GM21515 (cell line): ENCODE data around the gene MAP4K2.
A peak's percentile ranks its signal among the peaks of the same experiment; 100 is the strongest.

ENCODE experiments used
- ATAC-seq: cut with Tn5 transposase; IDR thresholded peaks from one replicate; pipeline ENCODE4 v1.9.1; 2021; ENCODE audit not compliant: unreplicated experiment

Gene MAP4K2

GRCh38 chr11:64792482-64792881, 10.5 kb downstream of the MAP4K2 start:
- no peak for ATAC-seq

GRCh38 chr11:64791781-64792291, 11.2 kb downstream of the MAP4K2 start:
- ATAC-seq, result no peak

- ATAC-seq, result no peak
Observed at GRCh38 chr11:64790205-64791095, 12.6 kb downstream of the MAP4K2 start.

- ATAC-seq, result no peak
Observed at GRCh38 chr11:64789331-64790204, 13.4 kb downstream of the MAP4K2 start.

- no peak for ATAC-seq
Observed at GRCh38 chr11:64788321-64789215, 14.4 kb downstream of the MAP4K2 start.

GRCh38 chr11:64787526-64788320, 15.3 kb downstream of the MAP4K2 start:
- no peak for ATAC-seq

- no peak for ATAC-seq
Observed at GRCh38 chr11:64786308-64786707, 16.7 kb downstream of the MAP4K2 start.

GRCh38 chr11:64784813-64785581, 18.0 kb downstream of the MAP4K2 start:
- no peak for ATAC-seq

GRCh38 chr11:64778473-64779298, 24.3 kb downstream of the MAP4K2 start, which contains the start of gene SF1:
Gene SF1, minus strand, starts transcription at chr11:64778542. Its CDS starts 150 bp downstream, at chr11:64778392.
- ATAC-seq, result peak; percentile 78

- no peak for ATAC-seq
Observed at GRCh38 chr11:64778223-64778472, 24.9 kb downstream of the MAP4K2 start.

- ATAC-seq, result no peak
Observed at GRCh38 chr11:64777449-64778222, 25.4 kb downstream of the MAP4K2 start.

GRCh38 chr11:64776875-64777274, 26.1 kb downstream of the MAP4K2 start:
- ATAC-seq, result no peak

GRCh38 chr11:64776425-64776824, 26.6 kb downstream of the MAP4K2 start:
- ATAC-seq, result no peak

GRCh38 chr11:64774144-64774543, 28.9 kb downstream of the MAP4K2 start:
- no peak for ATAC-seq

GRCh38 chr11:64772303-64773018, 30.6 kb downstream of the MAP4K2 start:
- no peak for ATAC-seq

- no peak for ATAC-seq
Observed at GRCh38 chr11:64771861-64772260, 31.2 kb downstream of the MAP4K2 start.

GRCh38 chr11:64770120-64770519, 32.9 kb downstream of the MAP4K2 start:
- no peak for ATAC-seq
